Large intestine (tissue), 3 donors: ENCODE data around the gene SGO2. TPM values are rescaled to one million over a fixed set of nuclear protein-coding genes. Genes with fewer than 3 reads are reported as not detected.
"Not testable (repeated sequence)": the region's sequence is repeated elsewhere in the genome, so short reads cannot be mapped to it uniquely, and the experiment has no call there.

Experiments used
- DNase-seq, 2 donors: peaks; one replicate each; pipeline versions ENCODE4 v3.0.0 to v3.0.0-alpha.2; 2013
- H3K27ac ChIP-seq: one replicate; pipeline ENCODE4 v1.5.1; 2013; ENCODE audit warnings: low read length
- H3K27me3 ChIP-seq: 2 replicates; pipeline ENCODE4 v1.6.1; 2013; ENCODE audit warnings: low read length; ENCODE audit not compliant: control insufficient read depth, insufficient read depth
- H3K36me3 ChIP-seq: 2 replicates; pipeline ENCODE4 v1.6.1; 2013; ENCODE audit warnings: low read length; ENCODE audit not compliant: control insufficient read depth, insufficient read depth
- H3K4me1 ChIP-seq: one replicate; pipeline ENCODE4 v1.6.1; 2013; ENCODE audit warnings: low read length; ENCODE audit not compliant: control insufficient read depth, insufficient read depth
- H3K4me3 ChIP-seq: one replicate; pipeline ENCODE4 v1.5.1; 2013; ENCODE audit warnings: low read length
- H3K9me3 ChIP-seq: one replicate; pipeline ENCODE4 v1.6.1; 2013; ENCODE audit warnings: mild to moderate bottlenecking, low read depth, low read length, moderate library complexity; ENCODE audit not compliant: control insufficient read depth
- WGBS: methylation state at CpG from one replicate; pipeline ENCODE4 v1.1.5; 2013; ENCODE audit warnings: low lambda C conversion rate; ENCODE audit not compliant: insufficient coverage; 5-methylcytosine and 5-hydroxymethylcytosine counted together
- polyA plus RNA-seq: library from polyadenylated mRNA; unstranded; fragments of 120-200 nt; gene quantifications from one replicate; pipeline ENCODE4 v1.2.1, GENCODE V29; 2013

SGO2 gene
- polyA plus RNA-seq, 1 donor = 7.8 TPM

DNA sequence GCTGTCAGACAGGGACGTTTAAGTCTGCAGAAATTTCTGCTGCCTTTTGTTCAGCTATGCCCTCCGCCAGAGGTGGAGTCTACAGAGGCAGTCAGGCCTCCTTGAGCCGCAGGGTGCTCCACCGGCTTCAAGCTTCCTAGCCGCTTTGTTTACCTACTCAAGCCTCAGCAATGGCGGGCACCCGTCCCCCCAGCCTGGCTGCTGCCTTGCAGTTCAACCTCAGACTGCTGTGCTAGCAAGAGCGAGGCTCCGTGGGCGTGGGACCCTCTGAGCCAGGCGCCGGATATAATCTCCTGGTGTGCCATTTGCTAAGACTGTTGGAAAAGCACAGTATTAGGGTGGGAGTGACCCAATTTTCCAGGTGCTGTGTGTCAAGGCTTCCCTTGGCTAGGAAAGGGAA, 40.6 kb downstream of the SGO2 start:
- H3K36me3 ChIP-seq, H3K27me3 ChIP-seq, H3K9me3 ChIP-seq, H3K27ac ChIP-seq, H3K4me1 ChIP-seq, H3K4me3 ChIP-seq, DNase-seq: not testable (repeated sequence)
- no CpG with 5 or more reads among the region's 12 CpGs for WGBS

DNA sequence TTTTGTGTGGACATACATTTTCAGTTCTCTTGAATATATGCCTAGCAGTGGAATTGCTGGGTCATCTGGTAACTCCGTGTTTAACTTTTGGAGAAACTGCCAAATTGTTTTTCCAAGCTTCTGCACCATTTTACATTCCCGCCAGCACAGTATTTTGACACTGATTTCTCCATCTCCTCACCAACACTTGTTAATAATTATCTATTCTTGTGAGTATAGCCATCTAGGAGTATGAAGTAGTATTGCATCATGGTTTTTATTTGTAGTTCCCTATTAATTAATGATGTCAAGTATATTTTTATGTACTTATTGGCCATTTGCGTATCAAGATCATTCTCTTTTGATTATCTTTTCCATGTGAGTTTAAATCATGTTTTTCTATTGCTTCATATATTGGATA, 41.9 kb downstream of the SGO2 start:
- no peaks in the 10 kb centered on the region for H3K36me3 ChIP-seq
- no peak overlapping the region for H3K27ac ChIP-seq
- no peak overlapping the region for H3K4me3 ChIP-seq
- 100% methylated on average over 1 of the region's 3 CpGs for WGBS
- no peak for DNase-seq
- no peaks in the 10 kb centered on the region for H3K4me1 ChIP-seq
- peaks cover 4% of the 10 kb centered on the region for H3K9me3 ChIP-seq
- H3K27me3 ChIP-seq = no peaks in the 10 kb centered on the region

DNA sequence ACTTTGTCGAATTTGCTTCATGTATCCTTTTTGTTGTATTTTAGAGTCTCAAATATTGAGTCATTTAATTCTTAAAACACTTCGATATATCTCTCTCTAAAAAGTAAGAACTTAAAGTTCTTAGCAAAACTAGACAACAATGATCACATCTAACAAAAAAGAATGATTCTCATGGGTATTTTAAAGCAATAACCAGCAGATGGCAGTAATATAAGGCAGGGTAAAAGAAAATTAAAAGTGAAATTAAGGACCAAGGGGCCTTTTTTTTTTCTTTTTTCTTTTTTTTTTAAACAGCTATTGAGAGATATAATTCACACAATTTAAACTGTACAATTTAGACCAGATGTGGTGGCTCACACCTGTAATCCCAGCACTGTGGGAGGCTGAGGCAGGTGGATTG, 50.0 kb downstream of the SGO2 start:
- Histone ChIP-seq H3K9me3 (no peaks in the 10 kb centered on the region), H3K4me1 (no peaks in the 10 kb centered on the region), H3K36me3 (no peaks in the 10 kb centered on the region), H3K27me3 (no peaks in the 10 kb centered on the region), H3K4me3 (no peak overlapping the region), H3K27ac (no peak overlapping the region)
- 92% methylated on average over 2 of the region's 2 CpGs for WGBS
- DNase-seq = no peak

DNA sequence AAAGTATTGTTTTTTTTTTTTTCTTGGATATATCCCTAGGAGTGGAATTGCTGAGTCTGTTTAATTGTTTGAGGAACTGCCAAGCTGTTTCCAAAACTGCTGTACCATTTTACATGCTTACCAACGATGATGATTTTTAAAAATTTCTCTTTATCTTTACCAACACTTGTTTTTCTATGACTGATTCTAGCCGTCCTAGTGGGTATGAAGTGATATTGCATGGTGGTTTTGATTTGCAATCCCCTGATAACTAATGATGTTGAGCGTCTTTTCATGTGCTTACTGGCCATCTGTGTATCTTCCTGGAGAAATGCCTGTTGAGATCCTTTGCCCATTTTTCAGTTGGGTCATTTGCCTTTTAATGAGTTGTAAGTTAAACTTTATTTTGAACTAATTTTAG, 51.0 kb downstream of the SGO2 start:
- Histone ChIP-seq H3K9me3 (no peaks in the 10 kb centered on the region), H3K4me3 (no peak overlapping the region), H3K27me3 (no peaks in the 10 kb centered on the region), H3K36me3 (no peaks in the 10 kb centered on the region), H3K27ac (no peak overlapping the region), H3K4me1 (no peaks in the 10 kb centered on the region)
- 90% methylated on average over 2 of the region's 3 CpGs for whole genome bisulfite sequencing
- no peak for DNase-seq

DNA sequence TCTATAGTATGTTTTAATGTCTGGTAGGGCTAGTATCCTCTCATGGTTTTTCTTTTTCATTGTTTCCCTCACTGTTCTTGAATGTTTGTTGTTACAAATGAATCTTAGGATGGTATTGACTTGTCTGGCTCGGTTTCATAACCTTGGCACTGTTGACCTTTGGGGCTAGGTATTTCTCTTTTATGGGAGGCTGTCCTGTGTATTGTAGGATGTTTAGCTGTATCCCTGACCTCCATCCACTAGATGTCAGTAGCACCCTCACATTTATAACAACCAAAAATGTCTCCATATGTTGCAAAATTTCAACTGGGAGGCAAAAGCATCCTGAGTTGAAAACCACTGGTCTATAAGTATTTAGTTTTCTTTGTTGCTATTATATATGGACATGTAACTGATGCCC, 52.8 kb downstream of the SGO2 start:
- DNase-seq = peak; percentile 11 to 30
- Histone ChIP-seq H3K36me3 (no peaks in the 10 kb centered on the region), H3K27ac (no peak overlapping the region), H3K4me1 (no peaks in the 10 kb centered on the region), H3K9me3 (no peaks in the 10 kb centered on the region), H3K4me3 (no peak overlapping the region), H3K27me3 (no peaks in the 10 kb centered on the region)
- no CpG with 5 or more reads among the region's 1 CpG for WGBS

DNA sequence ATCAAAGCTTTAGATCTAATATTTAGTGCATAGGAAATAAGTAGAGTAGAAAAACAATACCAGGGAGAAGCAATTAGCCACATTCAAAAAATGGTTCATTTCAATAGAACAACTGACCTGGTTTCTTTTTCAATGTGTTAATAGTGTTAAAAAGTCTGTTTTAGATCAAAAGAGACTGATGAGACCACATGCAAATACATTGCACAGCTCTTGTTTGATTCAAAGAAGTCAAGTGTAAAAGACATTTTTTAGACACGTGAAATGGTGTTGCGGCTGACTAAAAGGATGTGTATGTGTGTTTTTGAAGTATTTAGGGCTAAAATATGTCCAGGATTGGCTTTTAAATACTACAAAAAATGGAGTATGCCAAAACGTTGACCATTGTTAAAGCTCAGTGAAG, 58.6 kb downstream of the SGO2 start:
- Histone ChIP-seq H3K9me3 (peaks cover 4% of the 10 kb centered on the region), H3K36me3 (no peaks in the 10 kb centered on the region), H3K27me3 (no peaks in the 10 kb centered on the region), H3K4me1 (peaks cover 4% of the 10 kb centered on the region), H3K4me3 (no peak overlapping the region), H3K27ac (no peak overlapping the region)
- 87% methylated on average over 3 of the region's 3 CpGs for WGBS
- no peak for DNase-seq

DNA sequence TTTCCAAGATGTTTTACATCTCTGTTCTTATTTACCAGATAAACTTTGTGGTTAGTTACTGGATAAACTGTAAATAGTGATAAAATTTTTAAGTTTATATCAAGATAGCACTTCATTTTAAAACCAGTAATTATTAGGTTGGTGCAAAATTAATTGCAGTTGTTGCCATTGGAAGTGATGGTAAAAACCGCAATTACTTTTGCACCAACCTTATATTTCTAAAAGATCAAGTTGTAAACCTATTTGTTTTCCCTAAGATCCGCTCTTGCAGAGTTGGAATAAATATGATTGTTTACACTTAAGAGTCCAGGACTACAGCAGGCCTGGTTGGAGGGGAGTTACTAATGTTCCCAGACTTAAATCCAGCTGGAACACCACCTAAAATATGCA, 59.3 kb downstream of the SGO2 start:
- H3K4me1 ChIP-seq = peaks cover 4% of the 10 kb centered on the region
- no peak for DNase-seq
- WGBS = 0% methylated on average over 1 of the region's 2 CpGs
- H3K27me3 ChIP-seq = no peaks in the 10 kb centered on the region
- H3K9me3 ChIP-seq = peaks cover 4% of the 10 kb centered on the region
- peak overlapping the region; percentile 50 for H3K4me3 ChIP-seq
- no peaks in the 10 kb centered on the region for H3K36me3 ChIP-seq
- no peak overlapping the region for H3K27ac ChIP-seq

DNA sequence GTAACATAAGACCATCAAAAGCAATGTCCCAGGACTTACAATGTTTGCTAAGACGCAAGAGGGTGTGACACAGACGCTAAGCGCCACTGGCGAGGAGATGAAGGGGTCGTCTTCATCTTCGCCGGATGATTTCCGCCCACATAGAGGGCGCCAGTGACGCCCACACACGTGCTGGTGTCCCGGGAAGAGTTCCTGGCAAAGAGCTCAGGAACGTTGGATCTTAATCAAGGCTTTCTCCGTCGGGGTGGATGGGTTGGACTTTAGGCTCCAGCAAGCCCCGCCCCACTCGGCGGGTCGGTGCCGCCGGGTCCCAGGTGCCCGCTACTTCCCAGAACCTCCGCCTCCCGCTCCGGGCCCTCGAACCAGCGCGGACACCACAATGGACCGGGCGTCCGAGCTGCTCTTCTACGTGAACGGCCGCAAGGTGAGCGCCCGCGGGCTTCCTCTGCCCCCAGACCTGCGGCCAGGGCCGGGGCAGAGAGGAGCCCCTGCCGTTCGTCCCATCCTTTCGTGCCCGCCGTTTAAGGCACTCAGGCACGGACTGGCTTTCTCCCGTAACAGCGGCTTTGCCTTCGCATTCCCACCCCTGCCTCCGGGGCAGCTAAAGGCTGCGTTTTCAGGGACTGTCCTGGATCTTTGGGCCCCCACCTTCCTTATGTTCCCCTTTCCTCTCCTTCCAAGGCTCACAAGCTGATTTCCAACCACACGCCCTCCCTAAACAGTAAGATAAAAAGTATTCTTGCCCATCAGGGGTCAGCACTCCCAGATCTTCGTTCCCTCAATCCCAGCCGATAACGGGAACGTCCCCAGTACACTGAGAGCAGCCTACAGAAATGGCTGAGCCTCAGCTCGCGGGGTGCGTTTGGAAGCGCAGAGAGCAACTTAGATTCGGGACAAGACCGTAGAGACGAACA, 60.0 kb downstream of the SGO2 start, which contains the start of gene AOX1:
TSS of gene AOX1 (plus strand) at position 285 of the 914 bp plus-strand sequence. CDS start at position 380, 95 bp downstream.
- peak within 1 kb of the TSS; percentile 50 for H3K4me3 ChIP-seq
- peaks cover 4% of the 10 kb centered on the region for H3K9me3 ChIP-seq
- no CpG with 5 or more reads among the region's 62 CpGs for WGBS
- H3K27ac ChIP-seq = no peak within 1 kb of the TSS
- peak; percentile 49 to 77 for DNase-seq
- H3K4me1 ChIP-seq = peaks cover 4% of the 10 kb centered on the region
- H3K36me3 ChIP-seq = no peaks in the 10 kb centered on the region
- no peaks in the 10 kb centered on the region for H3K27me3 ChIP-seq

DNA sequence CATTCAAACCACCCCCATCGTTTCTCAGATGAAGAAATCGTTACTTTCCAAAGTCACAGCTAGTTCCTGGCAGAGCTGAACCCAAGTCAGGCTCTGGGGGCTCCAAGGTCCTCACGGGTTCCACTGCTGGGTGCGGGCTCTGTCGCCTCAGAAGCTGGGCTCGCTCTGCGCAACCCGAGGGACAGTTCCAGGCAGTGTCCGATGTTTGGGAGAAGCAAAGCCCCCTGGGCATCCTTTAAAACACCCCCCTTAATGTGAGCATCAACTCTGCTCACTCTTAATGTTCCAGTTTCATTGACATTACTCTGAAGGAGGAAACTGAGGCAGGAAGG, 60.6 kb downstream of the SGO2 start:
- H3K27ac ChIP-seq = no peak overlapping the region
- peaks cover 4% of the 10 kb centered on the region for H3K9me3 ChIP-seq
- no peaks in the 10 kb centered on the region for H3K27me3 ChIP-seq
- no peak for DNase-seq
- no peak overlapping the region for H3K4me3 ChIP-seq
- peaks cover 4% of the 10 kb centered on the region for H3K4me1 ChIP-seq
- H3K36me3 ChIP-seq = no peaks in the 10 kb centered on the region
- no CpG with 5 or more reads among the region's 9 CpGs for WGBS

DNA sequence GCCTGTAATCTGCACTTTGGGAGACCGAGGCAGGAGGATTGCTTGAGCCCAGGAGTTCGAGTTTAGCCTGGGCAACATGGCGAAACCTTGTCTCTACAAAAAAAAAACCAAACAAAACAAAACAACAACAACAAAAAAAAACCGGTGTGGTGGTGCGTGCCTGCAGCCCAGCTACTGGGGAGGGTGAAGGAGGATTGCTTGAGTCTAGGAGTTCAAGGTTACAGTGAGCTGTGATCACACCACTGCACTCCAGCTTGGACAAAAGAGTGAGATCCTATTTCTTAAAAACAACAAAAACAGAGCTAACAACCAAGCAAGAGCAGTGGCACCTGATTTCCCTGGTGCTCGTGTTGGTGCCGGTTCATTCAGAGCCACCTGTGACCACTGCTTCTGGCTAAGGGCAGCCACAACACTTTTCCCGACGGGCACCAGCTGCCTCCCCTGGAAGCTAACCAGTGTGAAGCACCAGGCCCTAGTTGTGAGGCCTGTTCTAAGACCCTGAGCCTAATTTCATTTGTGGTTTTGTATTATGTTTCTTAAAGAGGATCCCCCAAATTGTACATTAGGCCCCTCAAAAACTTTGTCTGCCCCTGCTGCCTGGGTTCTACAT, 61.1 kb downstream of the SGO2 start:
- H3K27me3 ChIP-seq = no peaks in the 10 kb centered on the region
- DNase-seq = no peak
- H3K4me3 ChIP-seq = no peak overlapping the region
- 97% methylated on average over 5 of the region's 9 CpGs for WGBS
- H3K36me3 ChIP-seq = no peaks in the 10 kb centered on the region
- H3K9me3 ChIP-seq = peaks cover 4% of the 10 kb centered on the region
- H3K27ac ChIP-seq = no peak overlapping the region
- H3K4me1 ChIP-seq = peaks cover 4% of the 10 kb centered on the region
